Measurements from ENCODE around the gene CDC20B. TPM values are rescaled to one million over a fixed set of nuclear protein-coding genes. Genes with fewer than 3 reads are reported as not detected.

Gene CDC20B
- total RNA-seq, 3 donors from 2014 or later (not counting 1 experiment from before 2014, with no cell fraction given): not detected

GRCh38 chr5:55159763-55160492, 13.0 kb downstream of the CDC20B start, which contains the start of gene GPX8:
Gene GPX8, plus strand, starts transcription at chr5:55160171. Its CDS starts 22 bp downstream, at chr5:55160193.
- Mint-ChIP-seq H3K9me3 (no peaks in the 10 kb centered on the region), H3K4me1 (peaks cover 0 to 6% of the 10 kb centered on the region in 2 donors), H3K27me3 (ENCODE audit: low read depth in 2 of 2) (peaks cover 33 to 39% of the 10 kb centered on the region in 2 donors), H3K36me3 (no peaks in the 10 kb centered on the region), H3K27ac (no peak within 1 kb of the TSS), H3K4me3 (no peak within 1 kb of the TSS)
- Histone ChIP-seq H3K9me3 (ENCODE audit: control insufficient read depth, insufficient read depth, low read length) (no peaks in the 10 kb centered on the region), H3K27ac (ENCODE audit: low read length) (no peak within 1 kb of the TSS), H3K4me3 (ENCODE audit: low read length) (no peak within 1 kb of the TSS), H3K27me3 (ENCODE audit: control insufficient read depth, insufficient read depth, low read length) (peaks cover 20% of the 10 kb centered on the region), H3K36me3 (ENCODE audit: control insufficient read depth, insufficient read depth, low read length) (no peaks in the 10 kb centered on the region), H3K4me1 (ENCODE audit: control insufficient read depth, insufficient read depth, low read length) (no peaks in the 10 kb centered on the region)
- ATAC-seq: peak; percentile 64 to 80 (median 78)
- peak in 1 of 2 donors; percentile 77 for DNase-seq
- WGBS (ENCODE audit: insufficient coverage): 26% methylated on average over 6 of the region's 10 CpGs
- intact Hi-C loops (cut with micrococcal nuclease): loop anchor here (1.0 kb wide), 2 partner anchors 254 to 643 kb away; partner anchors contain the start of gene SNX18
- TF ChIP-seq CTCF (IDR thresholded peaks at IDR 0.05): peak; percentile 59

- no peak overlapping the region for H3K4me3 Mint-ChIP-seq
- H3K36me3 Mint-ChIP-seq: no peaks in the 10 kb centered on the region
- H3K27ac Mint-ChIP-seq: no peak overlapping the region
- ATAC-seq (no peak), DNase-seq (no peak)
- H3K9me3 Mint-ChIP-seq: no peaks in the 10 kb centered on the region
- no peaks in the 10 kb centered on the region for H3K36me3 ChIP-seq (ENCODE audit: control insufficient read depth, insufficient read depth, low read length)
- peaks cover 0 to 4% of the 10 kb centered on the region in 2 donors for H3K4me1 Mint-ChIP-seq
- H3K9me3 ChIP-seq (ENCODE audit: control insufficient read depth, insufficient read depth, low read length): no peaks in the 10 kb centered on the region
- no peak overlapping the region for H3K27ac ChIP-seq (ENCODE audit: low read length)
- peaks cover 4% of the 10 kb centered on the region for H3K27me3 ChIP-seq (ENCODE audit: control insufficient read depth, insufficient read depth, low read length)
- H3K4me3 ChIP-seq (ENCODE audit: low read length): no peak overlapping the region
- no peak for TF ChIP-seq CTCF (IDR thresholded peaks at IDR 0.05)
- H3K27me3 Mint-ChIP-seq (ENCODE audit: low read depth in 2 of 2): peaks cover 32 to 39% of the 10 kb centered on the region in 2 donors
- no peaks in the 10 kb centered on the region for H3K4me1 ChIP-seq (ENCODE audit: control insufficient read depth, insufficient read depth, low read length)
- intact Hi-C loops (cut with micrococcal nuclease): no loop called here
- 36% methylated on average over 3 of the region's 3 CpGs for WGBS (ENCODE audit: insufficient coverage)
These were observed 18.1 kb downstream of the CDC20B start for GRCh38 chr5:55154873-55155272.

GRCh38 chr5:55151923-55152842, 20.8 kb downstream of the CDC20B start:
- 91% methylated on average over 2 of the region's 5 CpGs for WGBS (ENCODE audit: insufficient coverage)
- no peak overlapping the region for H3K4me3 ChIP-seq (ENCODE audit: low read length)
- Mint-ChIP-seq H3K36me3 (no peaks in the 10 kb centered on the region), H3K27me3 (ENCODE audit: low read depth in 2 of 2) (peaks cover 23 to 25% of the 10 kb centered on the region in 2 donors), H3K9me3 (no peaks in the 10 kb centered on the region), H3K4me1 (no peaks in the 10 kb centered on the region), H3K4me3 (no peak overlapping the region), H3K27ac (no peak overlapping the region)
- intact Hi-C loops (cut with micrococcal nuclease): no loop called here
- H3K36me3 ChIP-seq (ENCODE audit: control insufficient read depth, insufficient read depth, low read length): no peaks in the 10 kb centered on the region
- DNase-seq: no peak
- TF ChIP-seq CTCF (IDR thresholded peaks at IDR 0.05): no peak
- H3K9me3 ChIP-seq (ENCODE audit: control insufficient read depth, insufficient read depth, low read length): no peaks in the 10 kb centered on the region
- H3K4me1 ChIP-seq (ENCODE audit: control insufficient read depth, insufficient read depth, low read length): no peaks in the 10 kb centered on the region
- H3K27me3 ChIP-seq (ENCODE audit: control insufficient read depth, insufficient read depth, low read length): no peaks in the 10 kb centered on the region
- H3K27ac ChIP-seq (ENCODE audit: low read length): no peak overlapping the region
- ATAC-seq: no peak

Measured in natural killer cell (primary cell).